NAMALWA (cell line): Measurements from ENCODE around the gene SURF1.
A peak's percentile ranks its signal among the peaks of the same experiment; 100 is the strongest.
"Not testable (repeated sequence)": the region's sequence is repeated elsewhere in the genome, so short reads cannot be mapped to it uniquely, and the experiment has no call there.

Experiments used
- DNase-seq: peaks from one replicate; pipeline ENCODE4 v3.0.0-alpha.2; 2015; ENCODE audit warnings: low spot score

The SURF1 gene

GRCh38 chr9:133383438-133383837 lies 27.2 kb upstream of the SURF1 start:
- no peak for DNase-seq

- DNase-seq = no peak
These were observed 26.3 kb upstream of the SURF1 start for GRCh38 chr9:133382507-133383141.

- DNase-seq = no peak
These were observed 24.4 kb upstream of the SURF1 start for GRCh38 chr9:133380734-133381133.

GRCh38 chr9:133379153-133380086 lies 23.1 kb upstream of the SURF1 start:
- no peak for DNase-seq

GRCh38 chr9:133378408-133378962 lies 22.2 kb upstream of the SURF1 start:
- no peak for DNase-seq

GRCh38 chr9:133377721-133378216 lies 21.5 kb upstream of the SURF1 start:
- DNase-seq = peak; percentile 40

GRCh38 chr9:133377280-133377679 lies 21.0 kb upstream of the SURF1 start:
- DNase-seq = not testable (repeated sequence)

GRCh38 chr9:133375724-133376654 lies 19.7 kb upstream of the SURF1 start, which contains the start of the genes STKLD1 and SURF4:
Gene STKLD1 (plus strand): TSS chr9:133376366. CDS start chr9:133376474, 108 bp downstream.
Gene SURF4 (minus strand): TSS chr9:133376060. CDS start chr9:133375969, 91 bp downstream.
- DNase-seq = peak; percentile 93

- peak; percentile 47 for DNase-seq
These were observed 18.9 kb upstream of the SURF1 start for GRCh38 chr9:133375116-133375723.

- DNase-seq = no peak
These were observed 18.4 kb upstream of the SURF1 start for GRCh38 chr9:133374612-133375115.

- DNase-seq = no peak
These were observed 15.9 kb upstream of the SURF1 start for GRCh38 chr9:133372144-133372543.

GRCh38 chr9:133371261-133371711 lies 15.0 kb upstream of the SURF1 start:
- no peak for DNase-seq

- DNase-seq = no peak
These were observed 14.4 kb upstream of the SURF1 start for GRCh38 chr9:133370685-133371084.

- DNase-seq = no peak
These were observed 13.6 kb upstream of the SURF1 start for GRCh38 chr9:133369933-133370332.

- no peak for DNase-seq
These were observed 13.1 kb upstream of the SURF1 start for GRCh38 chr9:133369422-133369821.

- DNase-seq = no peak
These were observed 12.1 kb upstream of the SURF1 start for GRCh38 chr9:133368249-133368881.

GRCh38 chr9:133367778-133368177 lies 11.5 kb upstream of the SURF1 start:
- DNase-seq = no peak

- no peak for DNase-seq
These were observed 10.9 kb upstream of the SURF1 start for GRCh38 chr9:133367221-133367620.

GRCh38 chr9:133366435-133366834 lies 10.1 kb upstream of the SURF1 start:
- DNase-seq = no peak

- no peak for DNase-seq
These were observed 6.2 kb upstream of the SURF1 start for GRCh38 chr9:133362359-133363044.
